Stimulated activated naive B cell treated with anti-CD40 and anti-IgM and Interleukin-4, amounts not matched to agents 10 μg/mL and 1 μg/mL and 100 μg/mL, for 72 hours (primary cell): ENCODE results near the gene ANXA2.
"Not testable (repeated sequence)": the region's sequence is repeated elsewhere in the genome, so short reads cannot be mapped to it uniquely, and the experiment has no call there.

Experiments
- ATAC-seq, 2 donors: fragments of 150-1000 bp; cut with Tn5 transposase; replicated peaks; 2 replicates each; pipeline ENCODE4 v1.10.0; 2021; ENCODE audit warnings: moderate library complexity in 1 of 2
- DNase-seq: peaks from one replicate; pipeline ENCODE4 v3.0.0; 2021
- H3K27ac Mint-ChIP-seq: one replicate; pipeline ENCODE4 v1.8.0; 2022; ENCODE audit warnings: mild to moderate bottlenecking, mixed read lengths
- H3K27me3 Mint-ChIP-seq, 2 donors: one replicate each; pipeline ENCODE4 v1.8.0; 2022; ENCODE audit warnings: mixed read lengths in 2 of 2
- H3K36me3 Mint-ChIP-seq, 2 donors: one replicate each; pipeline ENCODE4 v1.8.0; 2022; ENCODE audit warnings: mixed read lengths in 2 of 2, mild to moderate bottlenecking in 1 of 2
- H3K4me1 Mint-ChIP-seq, 2 donors: one replicate each; pipeline ENCODE4 v1.8.0; 2022; ENCODE audit warnings: mixed read lengths in 2 of 2, mild to moderate bottlenecking in 1 of 2
- H3K4me3 Mint-ChIP-seq, 2 donors: one replicate each; pipeline ENCODE4 v1.8.0; 2022; ENCODE audit warnings: mild to moderate bottlenecking in 2 of 2, mixed read lengths in 2 of 2, moderate library complexity in 1 of 2
- H3K9me3 Mint-ChIP-seq, 2 donors: one replicate each; pipeline ENCODE4 v1.8.0; 2022; ENCODE audit warnings: mixed read lengths in 2 of 2, mild to moderate bottlenecking in 1 of 2

ANXA2 gene

GRCh38 chr15:60418096-60418495, 20.3 kb upstream of the ANXA2 start:
- DNase-seq (no peak), ATAC-seq (no peak)
- Mint-ChIP-seq H3K4me3 (no peak overlapping the region), H3K27ac (no peak overlapping the region), H3K4me1 (no peaks in the 10 kb centered on the region), H3K27me3 (no peaks in the 10 kb centered on the region), H3K9me3 (no peaks in the 10 kb centered on the region), H3K36me3 (peaks cover 22 to 23% of the 10 kb centered on the region in 2 donors)

- Mint-ChIP-seq H3K4me3 (no peak overlapping the region), H3K4me1 (no peaks in the 10 kb centered on the region), H3K27ac (no peak overlapping the region), H3K27me3 (no peaks in the 10 kb centered on the region), H3K9me3 (no peaks in the 10 kb centered on the region), H3K36me3 (peaks cover 18 to 20% of the 10 kb centered on the region in 2 donors)
- DNase-seq (no peak), ATAC-seq (no peak)
Measured at GRCh38 chr15:60417112-60417511, 19.3 kb upstream of the ANXA2 start.

- H3K4me3 Mint-ChIP-seq: no peak overlapping the region
- H3K36me3 Mint-ChIP-seq: peaks cover 18 to 20% of the 10 kb centered on the region in 2 donors
- H3K4me1 Mint-ChIP-seq: no peaks in the 10 kb centered on the region
- DNase-seq (no peak), ATAC-seq (no peak)
- H3K9me3 Mint-ChIP-seq: no peaks in the 10 kb centered on the region
- no peak overlapping the region for H3K27ac Mint-ChIP-seq
- H3K27me3 Mint-ChIP-seq: no peaks in the 10 kb centered on the region
Measured at GRCh38 chr15:60416484-60416883, 18.7 kb upstream of the ANXA2 start.

GRCh38 chr15:60414016-60414682, 16.4 kb upstream of the ANXA2 start:
- Mint-ChIP-seq H3K27me3 (no peaks in the 10 kb centered on the region), H3K9me3 (no peaks in the 10 kb centered on the region), H3K27ac (no peak overlapping the region), H3K36me3 (peaks cover 8 to 9% of the 10 kb centered on the region in 2 donors), H3K4me3 (no peak overlapping the region), H3K4me1 (peaks cover 1 to 3% of the 10 kb centered on the region in 2 donors)
- DNase-seq: no peak
- ATAC-seq: no peak

- DNase-seq: no peak
- no peak overlapping the region for H3K27ac Mint-ChIP-seq
- no peaks in the 10 kb centered on the region for H3K27me3 Mint-ChIP-seq
- peaks cover 8 to 9% of the 10 kb centered on the region in 2 donors for H3K36me3 Mint-ChIP-seq
- no peaks in the 10 kb centered on the region for H3K9me3 Mint-ChIP-seq
- peaks cover 6 to 11% of the 10 kb centered on the region in 2 donors for H3K4me1 Mint-ChIP-seq
- no peak overlapping the region for H3K4me3 Mint-ChIP-seq
- no peak for ATAC-seq
Measured at GRCh38 chr15:60413231-60413824, 15.5 kb upstream of the ANXA2 start.

GRCh38 chr15:60412807-60413206, 15.0 kb upstream of the ANXA2 start:
- not testable (repeated sequence) for H3K4me3 Mint-ChIP-seq, ATAC-seq, H3K27me3 Mint-ChIP-seq, DNase-seq, H3K36me3 Mint-ChIP-seq, H3K27ac Mint-ChIP-seq, H3K9me3 Mint-ChIP-seq
- peaks cover 8 to 15% of the 10 kb centered on the region in 2 donors for H3K4me1 Mint-ChIP-seq

GRCh38 chr15:60411774-60412425, 14.1 kb upstream of the ANXA2 start:
- H3K36me3 Mint-ChIP-seq: peaks cover 6 to 9% of the 10 kb centered on the region in 2 donors
- H3K4me1 Mint-ChIP-seq: peaks cover 8 to 15% of the 10 kb centered on the region in 2 donors
- H3K27ac Mint-ChIP-seq: no peak overlapping the region
- no peak for ATAC-seq
- H3K9me3 Mint-ChIP-seq: no peaks in the 10 kb centered on the region
- DNase-seq: no peak
- H3K27me3 Mint-ChIP-seq: no peaks in the 10 kb centered on the region
- no peak overlapping the region for H3K4me3 Mint-ChIP-seq

- not testable (repeated sequence) for H3K9me3 Mint-ChIP-seq, H3K4me3 Mint-ChIP-seq, H3K36me3 Mint-ChIP-seq, H3K27ac Mint-ChIP-seq, DNase-seq, ATAC-seq, H3K27me3 Mint-ChIP-seq
- H3K4me1 Mint-ChIP-seq: peaks cover 9 to 15% of the 10 kb centered on the region in 2 donors
Measured at GRCh38 chr15:60410350-60410749, 12.6 kb upstream of the ANXA2 start.

- DNase-seq: no peak
- ATAC-seq: peak; percentile 75 to 80
- Mint-ChIP-seq H3K4me3 (no peak overlapping the region), H3K4me1 (peaks cover 9 to 15% of the 10 kb centered on the region in 2 donors), H3K27me3 (no peaks in the 10 kb centered on the region), H3K27ac (no peak overlapping the region), H3K36me3 (no peaks in the 10 kb centered on the region), H3K9me3 (no peaks in the 10 kb centered on the region)
Measured at GRCh38 chr15:60408463-60408981, 10.7 kb upstream of the ANXA2 start.

- Mint-ChIP-seq H3K27me3 (no peaks in the 10 kb centered on the region), H3K27ac (no peak overlapping the region), H3K36me3 (no peaks in the 10 kb centered on the region), H3K4me3 (no peak overlapping the region), H3K4me1 (peaks cover 9 to 15% of the 10 kb centered on the region in 2 donors), H3K9me3 (no peaks in the 10 kb centered on the region)
- no peak for ATAC-seq
- no peak for DNase-seq
Measured at GRCh38 chr15:60407415-60407805, 9.6 kb upstream of the ANXA2 start.

- Mint-ChIP-seq H3K4me1 (peaks cover 9 to 15% of the 10 kb centered on the region in 2 donors), H3K4me3 (no peak overlapping the region), H3K36me3 (no peaks in the 10 kb centered on the region), H3K9me3 (no peaks in the 10 kb centered on the region), H3K27me3 (no peaks in the 10 kb centered on the region), H3K27ac (no peak overlapping the region)
- ATAC-seq (no peak), DNase-seq (no peak)
Measured at GRCh38 chr15:60406513-60407414, 9.0 kb upstream of the ANXA2 start.

- no peak for DNase-seq
- no peak for ATAC-seq
- no peaks in the 10 kb centered on the region for H3K9me3 Mint-ChIP-seq
- H3K27ac Mint-ChIP-seq: no peak overlapping the region
- no peak overlapping the region for H3K4me3 Mint-ChIP-seq
- H3K27me3 Mint-ChIP-seq: no peaks in the 10 kb centered on the region
- peaks cover 9 to 15% of the 10 kb centered on the region in 2 donors for H3K4me1 Mint-ChIP-seq
- H3K36me3 Mint-ChIP-seq: no peaks in the 10 kb centered on the region
Measured at GRCh38 chr15:60405399-60405798, 7.6 kb upstream of the ANXA2 start.

GRCh38 chr15:60404351-60404750, 6.6 kb upstream of the ANXA2 start:
- H3K36me3 Mint-ChIP-seq, H3K4me3 Mint-ChIP-seq: not testable (repeated sequence)

GRCh38 chr15:60400944-60401343, 3.2 kb upstream of the ANXA2 start:
- peaks cover 19 to 28% of the 10 kb centered on the region in 2 donors for H3K4me1 Mint-ChIP-seq
- no peak for DNase-seq
- no peak overlapping the region for H3K4me3 Mint-ChIP-seq
- H3K27ac Mint-ChIP-seq: no peak overlapping the region
- H3K9me3 Mint-ChIP-seq: no peaks in the 10 kb centered on the region
- H3K36me3 Mint-ChIP-seq: peaks cover 6 to 12% of the 10 kb centered on the region in 2 donors
- no peak for ATAC-seq
- no peaks in the 10 kb centered on the region for H3K27me3 Mint-ChIP-seq

More at GRCh38 chr15:60404351-60404750, 6.6 kb upstream of the ANXA2 start:
- H3K27me3 Mint-ChIP-seq, DNase-seq, ATAC-seq, H3K9me3 Mint-ChIP-seq, H3K27ac Mint-ChIP-seq: not testable (repeated sequence)
- H3K4me1 Mint-ChIP-seq: peaks cover 10 to 17% of the 10 kb centered on the region in 2 donors
